Esophagus squamous epithelium (tissue), 5 donors: Measurements from ENCODE around the gene TMEM263. TPM values are rescaled to one million over a fixed set of nuclear protein-coding genes. Genes with fewer than 3 reads are reported as not detected.

Experiments
- DNase-seq: peaks from one replicate; lab custom pipeline; 2025; lab: John Stamatoyannopoulos, UW
- H3K27ac ChIP-seq, 4 donors: fragments of 200-600 bp; sonication (generic); one replicate each; pipeline ENCODE4 v1.5.1; 2016 to 2019; ENCODE audit warnings: mild to moderate bottlenecking in 1 of 4
- H3K27me3 ChIP-seq, 4 donors: fragments of 200-600 bp; sonication (generic); 1 replicate in 3 of 4; 2 replicates in 1 of 4; pipeline versions ENCODE4 v1.5.1 to v1.6.0; 2017 to 2021; ENCODE audit warnings: antibody characterized with exemption in 1 of 4
- H3K36me3 ChIP-seq, 3 donors: fragments of 200-600 bp; sonication (generic); one replicate each; pipeline ENCODE4 v1.5.1; 2016 to 2019
- H3K4me1 ChIP-seq, 3 donors: fragments of 200-600 bp; sonication (generic); one replicate each; pipeline ENCODE4 v1.5.1; 2017 to 2019
- H3K4me3 ChIP-seq, 4 donors: fragments of 200-600 bp; sonication (generic); 1 replicate in 3 of 4; 2 replicates in 1 of 4; pipeline ENCODE4 v1.5.1; 2016 to 2019; ENCODE audit warnings: mild to moderate bottlenecking in 2 of 4, moderate library complexity in 1 of 4
- H3K9me3 ChIP-seq, 3 donors: fragments of 200-600 bp; sonication (generic); one replicate each; pipeline ENCODE4 v1.5.1; 2016 to 2019
- CTCF ChIP-seq, 6 experiments: fragments of 450-650 bp in 4 of 6; fragments of 200-600 bp in 2 of 6; sonication (generic) in 2 of 6; IDR thresholded peaks; one replicate each; pipeline ENCODE4 v1.5.1; 2016 to 2019; ENCODE audit warnings: antibody characterized with exemption in 6 of 6, mild to moderate bottlenecking in 4 of 6, moderate library complexity in 4 of 6
- POLR2A ChIP-seq, 4 donors: fragments of 450-650 bp; IDR thresholded peaks; one replicate each; pipeline ENCODE4 v1.6.1; 2017; ENCODE audit warnings: antibody characterized with exemption in 4 of 4, mild to moderate bottlenecking in 4 of 4, moderate library complexity in 3 of 4
- WGBS, 2 donors: methylation state at CpG; one replicate each; pipeline ENCODE4 v1.1.5; 2018; 5-methylcytosine and 5-hydroxymethylcytosine counted together
- intact Hi-C: fragments of 100-400 bp; cut with DNase I; formaldehyde crosslinking; loops from one replicate; pipeline ENCODE4 v1.15.0; 2022
- total RNA-seq, 4 donors: library from RNA; depleted of rRNA; stranded (reverse); fragments of >200 nt; gene quantifications; one replicate each; pipeline ENCODE4 v1.1.0, GENCODE V29; 2016
- donor health status: DM: yes; HTN: yes; CAD: no.

The TMEM263 gene
- total RNA-seq, 4 donors from 2014 or later: 5.1 to 12.0 (median 8.6) TPM

GRCh38 chr12:107007411-107007810 lies 51.7 kb downstream of the TMEM263 start:
- no peak overlapping the region for H3K27ac ChIP-seq
- WGBS, 2 donors: 84 to 90% methylated on average over 4 of the region's 4 CpGs
- H3K27me3 ChIP-seq: no peaks in the 10 kb centered on the region
- DNase-seq: no peak
- intact Hi-C loops: no loop called here
- TF ChIP-seq POLR2A (IDR thresholded peaks at IDR 0.05) (no peak), CTCF (IDR thresholded peaks at IDR 0.05) (no peak)
- H3K4me1 ChIP-seq: no peaks in the 10 kb centered on the region
- H3K9me3 ChIP-seq: no peaks in the 10 kb centered on the region
- no peaks in the 10 kb centered on the region for H3K36me3 ChIP-seq
- no peak overlapping the region for H3K4me3 ChIP-seq

GRCh38 chr12:107011519-107011918 lies 55.8 kb downstream of the TMEM263 start:
- Histone ChIP-seq H3K27ac (no peak overlapping the region), H3K4me3 (no peak overlapping the region), H3K9me3 (no peaks in the 10 kb centered on the region), H3K27me3 (no peaks in the 10 kb centered on the region), H3K4me1 (no peaks in the 10 kb centered on the region), H3K36me3 (peaks cover 0 to 6% (median 0%) of the 10 kb centered on the region in 3 donors)
- DNase-seq: no peak
- WGBS, 2 donors: 81 to 85% methylated on average over 2 of the region's 2 CpGs
- intact Hi-C loops: no loop called here
- TF ChIP-seq CTCF (IDR thresholded peaks at IDR 0.05) (no peak), POLR2A (IDR thresholded peaks at IDR 0.05) (no peak)

- 94 to 95% methylated on average over 1 of the region's 1 CpG for WGBS, 2 donors
- intact Hi-C loops: no loop called here
- DNase-seq: no peak
- H3K27ac ChIP-seq: no peak overlapping the region
- no peak for TF ChIP-seq CTCF (IDR thresholded peaks at IDR 0.05)
- TF ChIP-seq POLR2A (IDR thresholded peaks at IDR 0.05): no peak
- H3K9me3 ChIP-seq: no peaks in the 10 kb centered on the region
- peaks cover 0 to 6% (median 0%) of the 10 kb centered on the region in 3 donors for H3K36me3 ChIP-seq
- H3K4me3 ChIP-seq: no peak overlapping the region
- no peaks in the 10 kb centered on the region for H3K4me1 ChIP-seq
- no peaks in the 10 kb centered on the region for H3K27me3 ChIP-seq
Measured at GRCh38 chr12:107012736-107013425, 57.2 kb downstream of the TMEM263 start.

- intact Hi-C loops: no loop called here
- H3K9me3 ChIP-seq: no peaks in the 10 kb centered on the region
- no peak for TF ChIP-seq POLR2A (IDR thresholded peaks at IDR 0.05)
- peak in 4 of 6 experiments; percentile 21 to 70 (median 56) for TF ChIP-seq CTCF (IDR thresholded peaks at IDR 0.05)
- no peaks in the 10 kb centered on the region for H3K4me1 ChIP-seq
- 35 to 36% methylated on average over 3 of the region's 3 CpGs for WGBS, 2 donors
- no peak for DNase-seq
- no peak overlapping the region for H3K27ac ChIP-seq
- no peak overlapping the region for H3K4me3 ChIP-seq
- H3K27me3 ChIP-seq: no peaks in the 10 kb centered on the region
- H3K36me3 ChIP-seq: peaks cover 0 to 6% (median 0%) of the 10 kb centered on the region in 3 donors
Measured at GRCh38 chr12:107014055-107014454, 58.3 kb downstream of the TMEM263 start.

- Histone ChIP-seq H3K4me1 (no peaks in the 10 kb centered on the region), H3K27ac (no peak overlapping the region), H3K36me3 (peaks cover 0 to 18% (median 0%) of the 10 kb centered on the region in 3 donors), H3K9me3 (no peaks in the 10 kb centered on the region), H3K27me3 (no peaks in the 10 kb centered on the region), H3K4me3 (no peak overlapping the region)
- 89 to 91% methylated on average over 4 of the region's 4 CpGs for WGBS, 2 donors
- no peak for DNase-seq
- TF ChIP-seq CTCF (IDR thresholded peaks at IDR 0.05): no peak
- no peak for TF ChIP-seq POLR2A (IDR thresholded peaks at IDR 0.05)
- intact Hi-C loops: no loop called here
Measured at GRCh38 chr12:107017042-107017441, 61.3 kb downstream of the TMEM263 start.
